ENCODE measurements around the gene SLC13A4.

The SLC13A4 gene

GRCh38 chr7:135757719-135758411 lies 29.9 kb upstream of the SLC13A4 start:
- Histone ChIP-seq H3K23ac (ENCODE audit: low read length) (no peak overlapping the region), H2AFZ (ENCODE audit: insufficient read depth, low read length, poor library complexity) (peak overlapping the region; percentile 42), H2BK5ac (ENCODE audit: low read depth, low read length, poor library complexity) (peak overlapping the region; percentile 96), H3K9me3 (ENCODE audit: insufficient read depth, low read depth, low read length) (no peaks in the 10 kb centered on the region), H2BK12ac (ENCODE audit: low read length) (peak overlapping the region; percentile 100), H4K12ac (ENCODE audit: low read depth, low read length) (peak overlapping the region; percentile 73), H4K8ac (ENCODE audit: low read depth, low read length) (peak overlapping the region; percentile 92), H3K18ac (ENCODE audit: low read length) (peak overlapping the region; percentile 82), H2AK5ac (ENCODE audit: low read length) (peak overlapping the region; percentile 100), H3K79me1 (ENCODE audit: low read length) (peaks cover 56% of the 10 kb centered on the region), H3K79me2 (ENCODE audit: control insufficient read depth, insufficient read depth, low read length, poor library complexity) (peaks cover 19% of the 10 kb centered on the region), H3K9ac (ENCODE audit: low read length) (no peak overlapping the region), H3K4me3 (ENCODE audit: low read depth, low read length) (no peak overlapping the region), H2BK120ac (ENCODE audit: insufficient read depth, low read length, poor library complexity) (peak overlapping the region; percentile 100), H3K27me3 (ENCODE audit: insufficient read depth, low read length) (no peaks in the 10 kb centered on the region), H3K4me1 (ENCODE audit: control insufficient read depth in 1 of 2, insufficient read depth in 2 of 2, low read length in 2 of 2) (peaks cover 30 to 36% of the 10 kb centered on the region in 2 experiments), H3K14ac (ENCODE audit: low read length) (peak overlapping the region; percentile 96), H3K4ac (ENCODE audit: low read depth, low read length) (peak overlapping the region; percentile 92), H3K27ac (ENCODE audit: low read depth, low read length) (peak overlapping the region; percentile 100), H3K4me2 (ENCODE audit: low read length) (peak overlapping the region; percentile 39), H3K36me3 (ENCODE audit: control insufficient read depth in 1 of 2, insufficient read depth in 2 of 2, low read length in 2 of 2) (no peaks in the 10 kb centered on the region), H4K91ac (ENCODE audit: low read depth, low read length) (peak overlapping the region; percentile 99)
- WGBS (ENCODE audit: extremely low coverage, insufficient coverage, insufficient read length), result no CpG with 5 or more reads among the region's 8 CpGs
- DNase-seq, result peak in 1 of 2 donors; percentile 15

DNA sequence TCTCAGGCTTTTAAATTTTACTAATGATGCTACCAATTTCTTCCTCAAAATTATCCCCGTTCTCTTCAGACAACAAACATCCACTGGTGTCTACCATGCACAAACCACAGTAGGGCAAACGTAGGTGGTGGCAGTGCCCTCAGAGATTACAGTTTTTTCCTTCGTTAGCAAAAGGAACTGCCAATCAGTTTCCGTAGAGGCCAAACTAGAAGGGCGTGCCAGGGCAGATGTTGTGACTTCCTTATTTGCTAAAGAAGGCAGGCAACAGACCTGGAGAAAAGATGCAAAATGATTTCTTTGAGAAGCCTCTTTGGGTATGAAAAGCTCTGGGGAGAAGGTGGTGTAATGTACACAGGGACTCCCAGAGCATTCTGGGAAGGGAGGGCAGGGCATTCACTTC lies 28.2 kb upstream of the SLC13A4 start:
- Histone ChIP-seq H2AK5ac (ENCODE audit: low read length) (peak overlapping the region; percentile 87), H3K4me2 (ENCODE audit: low read length) (no peak overlapping the region), H3K27ac (ENCODE audit: low read depth, low read length) (no peak overlapping the region), H3K9ac (ENCODE audit: low read length) (no peak overlapping the region), H2BK5ac (ENCODE audit: low read depth, low read length, poor library complexity) (peak overlapping the region; percentile 66), H3K36me3 (ENCODE audit: control insufficient read depth in 1 of 2, insufficient read depth in 2 of 2, low read length in 2 of 2) (no peaks in the 10 kb centered on the region), H3K4me3 (ENCODE audit: low read depth, low read length) (no peak overlapping the region), H4K91ac (ENCODE audit: low read depth, low read length) (peak overlapping the region; percentile 98), H4K8ac (ENCODE audit: low read depth, low read length) (peak overlapping the region; percentile 26), H3K9me3 (ENCODE audit: insufficient read depth, low read depth, low read length) (no peaks in the 10 kb centered on the region), H4K12ac (ENCODE audit: low read depth, low read length) (no peak overlapping the region), H2AFZ (ENCODE audit: insufficient read depth, low read length, poor library complexity) (no peak overlapping the region), H3K79me1 (ENCODE audit: low read length) (peaks cover 41% of the 10 kb centered on the region), H3K79me2 (ENCODE audit: control insufficient read depth, insufficient read depth, low read length, poor library complexity) (peaks cover 16% of the 10 kb centered on the region), H3K14ac (ENCODE audit: low read length) (peak overlapping the region; percentile 73), H3K4me1 (ENCODE audit: control insufficient read depth in 1 of 2, insufficient read depth in 2 of 2, low read length in 2 of 2) (peaks cover 19 to 21% of the 10 kb centered on the region in 2 experiments), H3K4ac (ENCODE audit: low read depth, low read length) (peak overlapping the region; percentile 28), H3K18ac (ENCODE audit: low read length) (peak overlapping the region; percentile 61), H3K27me3 (ENCODE audit: insufficient read depth, low read length) (no peaks in the 10 kb centered on the region), H2BK120ac (ENCODE audit: insufficient read depth, low read length, poor library complexity) (peak overlapping the region; percentile 98), H2BK12ac (ENCODE audit: low read length) (peak overlapping the region; percentile 100), H3K23ac (ENCODE audit: low read length) (no peak overlapping the region)
- WGBS (ENCODE audit: extremely low coverage, insufficient coverage, insufficient read length), result no CpG with 5 or more reads among the region's 5 CpGs
- no peak for DNase-seq

GRCh38 chr7:135755351-135755753 lies 27.4 kb upstream of the SLC13A4 start:
- H3K27ac ChIP-seq (ENCODE audit: low read depth, low read length), result no peak overlapping the region
- no peak overlapping the region for H3K23ac ChIP-seq (ENCODE audit: low read length)
- WGBS (ENCODE audit: extremely low coverage, insufficient coverage, insufficient read length), result no CpG with 5 or more reads among the region's 11 CpGs

GRCh38 chr7:135753616-135754413 lies 25.8 kb upstream of the SLC13A4 start:
- H3K14ac ChIP-seq (ENCODE audit: low read length), result no peak overlapping the region
- H3K79me1 ChIP-seq (ENCODE audit: low read length), result peaks cover 33% of the 10 kb centered on the region
- peak overlapping the region; percentile 75 for H4K91ac ChIP-seq (ENCODE audit: low read depth, low read length)
- peak overlapping the region; percentile 13 for H2AK5ac ChIP-seq (ENCODE audit: low read length)
- H4K12ac ChIP-seq (ENCODE audit: low read depth, low read length), result no peak overlapping the region
- H3K79me2 ChIP-seq (ENCODE audit: control insufficient read depth, insufficient read depth, low read length, poor library complexity), result peaks cover 11% of the 10 kb centered on the region
- H3K4me1 ChIP-seq (ENCODE audit: control insufficient read depth in 1 of 2, insufficient read depth in 2 of 2, low read length in 2 of 2), result peaks cover 15 to 18% of the 10 kb centered on the region in 2 experiments
- no peak overlapping the region for H3K4ac ChIP-seq (ENCODE audit: low read depth, low read length)
- no peak overlapping the region for H3K9ac ChIP-seq (ENCODE audit: low read length)
- no peak overlapping the region for H2AFZ ChIP-seq (ENCODE audit: insufficient read depth, low read length, poor library complexity)
- H2BK120ac ChIP-seq (ENCODE audit: insufficient read depth, low read length, poor library complexity), result peak overlapping the region; percentile 26
- H3K36me3 ChIP-seq (ENCODE audit: control insufficient read depth in 1 of 2, insufficient read depth in 2 of 2, low read length in 2 of 2), result no peaks in the 10 kb centered on the region
- no peak overlapping the region for H2BK5ac ChIP-seq (ENCODE audit: low read depth, low read length, poor library complexity)
- H3K9me3 ChIP-seq (ENCODE audit: insufficient read depth, low read depth, low read length), result no peaks in the 10 kb centered on the region
- DNase-seq, result no peak
- peak overlapping the region; percentile 22 for H4K8ac ChIP-seq (ENCODE audit: low read depth, low read length)
- no peak overlapping the region for H3K27ac ChIP-seq (ENCODE audit: low read depth, low read length)
- no peak overlapping the region for H3K4me2 ChIP-seq (ENCODE audit: low read length)
- H3K23ac ChIP-seq (ENCODE audit: low read length), result no peak overlapping the region
- H3K18ac ChIP-seq (ENCODE audit: low read length), result no peak overlapping the region
- peak overlapping the region; percentile 19 for H2BK12ac ChIP-seq (ENCODE audit: low read length)
- H3K27me3 ChIP-seq (ENCODE audit: insufficient read depth, low read length), result no peaks in the 10 kb centered on the region
- H3K4me3 ChIP-seq (ENCODE audit: low read depth, low read length), result no peak overlapping the region
- WGBS (ENCODE audit: extremely low coverage, insufficient coverage, insufficient read length), result no CpG with 5 or more reads among the region's 8 CpGs

More at GRCh38 chr7:135755351-135755753, 27.4 kb upstream of the SLC13A4 start:
- Histone ChIP-seq H4K8ac (ENCODE audit: low read depth, low read length) (peak overlapping the region; percentile 24), H4K91ac (ENCODE audit: low read depth, low read length) (peak overlapping the region; percentile 21), H3K27me3 (ENCODE audit: insufficient read depth, low read length) (no peaks in the 10 kb centered on the region), H3K4ac (ENCODE audit: low read depth, low read length) (no peak overlapping the region), H3K9ac (ENCODE audit: low read length) (no peak overlapping the region), H3K36me3 (ENCODE audit: control insufficient read depth in 1 of 2, insufficient read depth in 2 of 2, low read length in 2 of 2) (no peaks in the 10 kb centered on the region), H3K18ac (ENCODE audit: low read length) (peak overlapping the region; percentile 37), H3K79me1 (ENCODE audit: low read length) (peaks cover 41% of the 10 kb centered on the region), H3K4me1 (ENCODE audit: control insufficient read depth in 1 of 2, insufficient read depth in 2 of 2, low read length in 2 of 2) (peaks cover 19 to 21% of the 10 kb centered on the region in 2 experiments), H2BK120ac (ENCODE audit: insufficient read depth, low read length, poor library complexity) (peak overlapping the region; percentile 64), H2BK12ac (ENCODE audit: low read length) (peak overlapping the region; percentile 86), H3K4me3 (ENCODE audit: low read depth, low read length) (no peak overlapping the region), H4K12ac (ENCODE audit: low read depth, low read length) (no peak overlapping the region), H3K9me3 (ENCODE audit: insufficient read depth, low read depth, low read length) (no peaks in the 10 kb centered on the region), H2AK5ac (ENCODE audit: low read length) (peak overlapping the region; percentile 79), H3K14ac (ENCODE audit: low read length) (peak overlapping the region; percentile 46), H3K79me2 (ENCODE audit: control insufficient read depth, insufficient read depth, low read length, poor library complexity) (peaks cover 16% of the 10 kb centered on the region), H3K4me2 (ENCODE audit: low read length) (no peak overlapping the region), H2AFZ (ENCODE audit: insufficient read depth, low read length, poor library complexity) (no peak overlapping the region), H2BK5ac (ENCODE audit: low read depth, low read length, poor library complexity) (no peak overlapping the region)
- no peak for DNase-seq
